Stimulated activated CD4-positive, alpha-beta T cell treated with anti-CD3 and anti-CD28 coated beads, Interleukin-1b, Interleukin-23, amount 100 ng/mL, for 1 hour (primary cell): Measurements from ENCODE around the gene UBASH3B.

Source experiments
- DNase-seq, 2 donors: peaks; one replicate each; pipeline ENCODE4 v3.0.0-alpha.2; 2020; ENCODE audit warnings: low read depth in 2 of 2

Gene UBASH3B

GRCh38 chr11:122751292-122752070 lies 96.0 kb downstream of the UBASH3B start:
- no peak for DNase-seq

DNA sequence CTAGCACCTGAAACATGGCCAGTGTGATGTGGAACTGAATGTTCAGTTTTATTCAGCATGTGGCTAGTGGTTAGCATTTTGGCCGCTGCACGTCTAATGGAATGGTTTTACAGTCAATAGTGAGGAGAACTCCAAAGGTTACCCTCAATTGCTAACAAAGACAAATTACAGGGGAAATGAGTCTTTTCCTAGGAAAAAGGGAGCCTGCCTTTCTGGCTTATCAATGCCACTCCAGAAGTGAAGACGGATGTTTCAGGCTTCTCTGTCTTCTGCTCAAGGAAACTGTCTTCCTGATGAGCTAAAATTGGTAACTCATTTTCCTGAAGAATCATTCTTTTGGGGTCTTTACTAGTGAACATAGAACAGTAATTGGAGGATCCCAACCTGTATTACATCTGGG lies 98.5 kb downstream of the UBASH3B start:
- DNase-seq = no peak

GRCh38 chr11:122754553-122755322 lies 99.2 kb downstream of the UBASH3B start:
- DNase-seq = no peak

DNA sequence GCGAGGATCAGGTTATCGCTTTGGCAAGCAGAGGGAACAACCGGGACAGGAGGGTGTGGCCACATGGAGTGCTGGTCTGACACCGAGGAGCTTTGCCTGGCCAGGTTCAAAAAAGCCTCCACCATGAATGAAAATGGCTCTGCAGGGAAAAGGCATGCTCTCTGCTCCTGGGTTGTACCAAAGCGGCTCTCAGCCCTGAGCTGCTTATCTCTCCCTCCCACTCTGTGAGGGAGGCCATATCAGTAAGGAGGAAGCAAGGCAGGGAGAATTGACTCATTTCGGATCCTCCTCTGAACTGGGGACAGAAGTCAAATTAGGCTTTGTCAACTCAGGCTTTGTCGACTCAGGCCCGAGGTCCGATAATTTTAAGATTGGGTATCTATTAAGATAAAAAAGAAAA lies 99.9 kb downstream of the UBASH3B start:
- DNase-seq = no peak

GRCh38 chr11:122755941-122756340 lies 100.4 kb downstream of the UBASH3B start:
- DNase-seq = no peak

DNA sequence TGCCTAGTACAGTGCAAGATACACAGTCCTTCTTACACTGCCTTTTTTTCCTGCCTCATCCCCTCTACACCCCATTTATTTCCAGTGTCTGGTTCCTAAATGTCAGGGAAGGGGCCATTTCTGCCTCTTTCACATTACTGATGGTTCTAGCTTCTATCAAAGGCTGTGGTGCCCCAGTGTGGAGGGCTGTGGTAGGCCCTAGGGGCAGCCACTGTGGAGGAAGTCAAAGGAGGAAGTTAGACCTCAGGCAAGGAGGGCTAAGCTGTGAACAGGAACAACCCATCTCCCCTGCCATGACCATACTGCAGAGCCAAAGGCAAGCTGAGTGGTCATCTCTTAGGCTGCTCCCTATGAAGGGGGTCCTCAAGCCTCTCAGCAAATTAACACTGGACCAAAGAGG lies 100.9 kb downstream of the UBASH3B start:
- no peak for DNase-seq

DNA sequence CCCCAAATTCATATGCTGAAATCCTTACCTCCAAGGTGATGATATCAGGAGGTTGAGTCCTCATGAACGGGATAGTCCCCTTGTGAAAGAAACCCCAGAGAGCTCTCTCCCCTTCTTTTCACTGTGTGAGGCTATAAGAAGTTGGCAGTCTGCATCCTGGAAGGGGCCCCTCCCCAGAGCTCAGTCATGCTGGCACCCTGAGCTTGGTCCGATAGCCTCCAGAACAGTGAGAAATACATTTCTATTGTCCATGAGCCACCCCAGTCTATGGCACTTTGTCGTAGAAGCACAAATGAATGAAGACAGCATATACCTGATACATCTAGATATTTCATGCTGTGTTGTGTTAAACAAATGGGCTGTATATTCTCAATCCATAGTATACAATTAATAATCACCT lies 101.7 kb downstream of the UBASH3B start:
- no peak for DNase-seq

- DNase-seq = no peak
These were observed 102.8 kb downstream of the UBASH3B start for GRCh38 chr11:122758339-122758738.

DNA sequence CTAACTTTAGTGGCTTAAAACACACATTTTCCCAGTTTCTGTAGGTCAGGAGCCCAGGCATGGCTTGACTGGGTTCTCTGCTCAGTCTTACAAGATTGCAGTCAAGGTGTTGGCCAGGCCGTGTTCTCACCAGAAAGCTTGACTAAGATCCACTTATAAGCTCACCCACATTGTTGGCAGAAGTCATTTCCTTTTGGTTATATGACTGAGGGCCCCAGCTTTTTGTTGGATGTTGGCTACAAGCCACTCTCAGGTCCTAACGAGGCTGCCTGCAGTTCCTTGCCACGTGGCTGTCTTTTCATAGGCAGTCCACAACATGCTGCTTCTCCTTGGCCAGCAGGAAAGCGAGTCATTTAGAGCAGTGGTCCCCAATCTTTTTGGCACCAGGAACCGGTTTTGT lies 103.5 kb downstream of the UBASH3B start:
- DNase-seq = no peak

DNA sequence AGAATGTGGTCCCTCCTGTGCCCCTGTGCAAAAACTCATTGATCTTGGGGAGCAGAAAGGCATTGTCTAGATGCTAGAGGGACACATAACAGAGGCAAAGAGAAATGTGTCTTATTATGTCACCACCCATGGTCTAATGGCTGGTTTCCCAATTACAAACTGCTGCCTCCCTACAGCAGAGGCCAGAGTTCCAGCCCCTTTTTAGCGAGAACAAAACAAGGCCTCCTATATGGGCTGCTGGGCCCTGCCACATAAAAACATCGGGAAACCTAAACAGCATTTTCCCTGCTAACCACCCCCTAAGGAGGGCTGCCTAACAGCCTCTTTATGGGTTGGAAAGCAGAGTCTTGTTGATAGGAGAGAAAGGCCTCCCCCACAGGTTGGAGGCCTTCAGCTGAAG lies 107.6 kb downstream of the UBASH3B start:
- no peak for DNase-seq

DNA sequence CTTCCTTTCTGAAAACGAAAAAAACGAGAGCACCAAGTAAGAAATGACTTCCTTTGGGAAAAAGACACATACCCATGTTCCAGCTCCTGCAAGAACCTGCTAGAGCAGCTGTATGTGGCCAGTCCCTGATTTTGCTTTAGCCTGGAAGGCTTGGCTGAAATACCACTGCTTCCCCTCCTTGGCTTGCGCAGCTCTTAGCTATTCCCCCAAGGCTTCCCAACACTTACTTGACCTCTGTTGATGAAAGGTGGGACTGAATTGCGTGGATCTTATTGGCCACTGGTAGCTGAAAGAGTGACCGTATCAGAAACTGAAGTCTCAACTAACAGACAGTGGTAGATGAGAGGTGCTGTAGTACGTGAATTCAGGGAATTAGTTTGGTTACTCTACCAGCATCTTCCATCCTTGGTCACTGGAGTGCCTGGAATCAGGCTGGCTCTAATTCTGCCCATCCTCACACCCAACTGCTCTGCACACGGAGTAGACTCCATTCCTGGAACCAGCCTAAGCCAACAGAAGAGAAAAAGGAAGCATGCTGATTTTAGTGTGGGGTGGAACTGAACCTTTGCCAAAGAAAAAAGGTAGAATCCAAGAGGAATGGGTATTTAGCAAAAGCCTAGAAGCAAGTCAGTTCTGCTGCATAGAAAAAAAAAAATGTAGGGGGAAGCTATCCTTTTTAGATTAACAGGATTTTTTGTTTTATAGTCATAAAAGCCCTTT lies 109.0 kb downstream of the UBASH3B start:
- no peak for DNase-seq

GRCh38 chr11:122765487-122766131 lies 110.1 kb downstream of the UBASH3B start:
- no peak for DNase-seq

DNA sequence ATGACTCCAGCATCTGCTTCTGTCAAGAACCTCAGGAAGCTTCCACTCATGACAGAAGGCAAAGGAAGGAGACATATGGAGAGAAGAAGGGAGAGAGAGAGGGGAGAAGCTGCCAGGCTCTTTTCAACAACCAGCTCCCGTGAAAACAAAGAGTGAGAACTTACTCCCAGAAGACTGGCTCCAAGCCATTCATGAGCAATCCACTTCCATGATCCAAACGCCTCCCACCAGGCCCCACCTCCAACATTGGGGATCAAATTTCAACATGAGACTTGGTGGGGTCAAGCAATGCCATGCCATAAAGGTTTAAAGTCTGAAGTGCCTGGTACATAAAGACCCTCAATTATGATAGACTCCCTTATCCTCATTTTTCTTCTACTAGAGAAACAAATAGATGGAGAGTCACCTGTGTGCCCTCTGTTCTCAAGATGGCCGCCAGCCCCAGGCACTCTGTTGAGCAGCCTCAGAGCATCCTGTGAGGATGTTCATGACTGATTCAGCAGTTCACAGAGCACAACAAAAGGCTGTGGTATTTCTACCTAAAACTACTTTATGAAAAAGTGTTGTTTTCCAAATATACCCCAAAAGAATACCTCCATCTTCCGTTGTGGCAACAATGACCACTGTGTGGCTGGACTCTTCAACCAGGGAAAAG lies 113.7 kb downstream of the UBASH3B start:
- DNase-seq = no peak

DNA sequence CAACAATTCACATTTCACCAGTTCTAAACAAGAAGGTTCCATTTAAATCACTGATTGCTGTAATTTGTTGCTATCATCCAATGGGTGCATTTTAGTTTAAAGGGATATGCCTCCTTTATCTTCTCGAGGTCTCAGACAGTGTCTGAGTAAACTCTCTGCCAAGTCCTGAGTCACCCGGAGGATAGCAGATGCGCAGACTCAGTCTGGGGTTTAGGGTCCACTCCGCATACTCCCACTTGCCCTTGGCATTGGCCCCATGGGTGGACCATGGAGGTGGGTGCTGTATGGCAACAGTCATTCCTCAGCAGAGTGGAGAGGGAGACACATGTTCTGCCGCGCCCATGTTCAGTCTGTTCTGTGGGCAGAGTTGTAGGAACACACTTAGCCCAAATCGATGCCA lies 117.4 kb downstream of the UBASH3B start:
- no peak for DNase-seq

- no peak for DNase-seq
These were observed 118.3 kb downstream of the UBASH3B start for GRCh38 chr11:122773781-122774266.

DNA sequence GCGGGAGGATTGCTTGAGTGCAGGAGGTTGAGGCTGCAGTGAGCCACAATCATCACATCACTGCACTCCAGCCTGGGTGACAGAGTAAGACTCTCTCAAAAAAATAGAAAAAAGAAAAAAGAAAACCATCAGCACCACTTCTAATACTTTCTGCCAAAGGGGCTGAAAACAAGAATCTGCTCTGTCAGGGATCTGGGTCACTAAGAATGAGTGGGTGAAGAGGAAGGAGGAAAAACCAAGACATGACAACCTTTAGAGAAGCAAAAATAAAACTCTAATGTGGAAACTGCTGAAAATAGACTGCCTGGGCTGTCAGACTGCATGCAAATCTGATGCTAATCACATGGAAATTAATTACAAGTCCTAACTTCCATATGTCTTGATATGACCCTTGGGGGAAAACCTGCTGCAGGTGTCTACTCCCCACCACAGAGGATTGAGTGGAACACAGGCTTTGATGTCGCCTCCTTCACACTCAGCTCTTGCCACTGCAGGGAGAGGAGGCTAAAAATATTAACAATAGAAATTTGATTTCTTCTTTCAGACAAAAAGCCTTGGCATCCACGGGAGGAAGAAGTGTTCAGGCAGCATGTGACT lies 120.3 kb downstream of the UBASH3B start:
- no peak for DNase-seq

GRCh38 chr11:122776546-122776945 lies 121.0 kb downstream of the UBASH3B start:
- DNase-seq = no peak

- no peak for DNase-seq
These were observed 121.8 kb downstream of the UBASH3B start for GRCh38 chr11:122777343-122777742.

DNA sequence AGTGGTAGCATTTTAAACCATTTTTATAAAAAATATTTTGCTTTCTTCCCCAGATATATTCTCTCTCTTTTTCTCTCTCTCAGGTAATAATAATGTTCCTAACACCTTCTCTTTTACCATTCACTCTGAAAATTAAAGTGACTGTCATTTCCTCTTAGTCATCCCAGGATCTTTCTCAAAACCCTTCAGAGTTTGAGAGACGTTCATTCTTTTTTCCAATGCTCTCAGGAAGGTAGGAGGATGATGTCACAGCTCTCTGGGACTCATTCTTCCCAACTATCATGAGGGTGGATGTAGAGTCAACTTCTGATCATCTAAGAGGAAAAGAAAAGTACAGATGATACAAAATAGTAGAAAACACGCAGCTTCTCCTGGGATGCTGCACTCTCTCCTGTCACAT lies 122.6 kb downstream of the UBASH3B start:
- DNase-seq = no peak

- DNase-seq = no peak
These were observed 123.6 kb downstream of the UBASH3B start for GRCh38 chr11:122779047-122779629.
